Vagina (tissue), 2 donors: ENCODE data around the gene TSNAXIP1. TPM values are rescaled to one million over a fixed set of nuclear protein-coding genes. Genes with fewer than 3 reads are reported as not detected.

Experiments used
- DNase-seq, 2 donors: peaks; one replicate each; pipeline ENCODE4 v3.0.0-alpha.2; 2017; ENCODE audit errors: extremely low spot score in 2 of 2
- H3K27ac ChIP-seq: fragments of 200-600 bp; sonication (generic); one replicate; pipeline ENCODE4 v1.5.1; 2019
- H3K27me3 ChIP-seq: fragments of 200-600 bp; sonication (generic); one replicate; pipeline ENCODE4 v1.5.1; 2019
- H3K36me3 ChIP-seq, 2 donors: fragments of 200-600 bp; sonication (generic); one replicate each; pipeline ENCODE4 v1.5.1; 2017 to 2019
- H3K4me1 ChIP-seq: fragments of 200-600 bp; sonication (generic); one replicate; pipeline ENCODE4 v1.5.1; 2019
- H3K4me3 ChIP-seq, 2 donors: fragments of 200-600 bp; sonication (generic); 1 replicate in 1 of 2; 2 replicates in 1 of 2; pipeline ENCODE4 v1.5.1; 2016 to 2019
- H3K9me3 ChIP-seq: fragments of 200-600 bp; sonication (generic); one replicate; pipeline ENCODE4 v1.5.1; 2019
- CTCF ChIP-seq, 3 experiments: fragments of 450-650 bp in 2 of 3; fragments of 200-600 bp in 1 of 3; sonication (generic) in 1 of 3; IDR thresholded peaks; one replicate each; pipeline ENCODE4 v1.5.1; 2017 to 2019; ENCODE audit warnings: antibody characterized with exemption in 3 of 3, mild to moderate bottlenecking in 2 of 3, moderate library complexity in 2 of 3
- POLR2A ChIP-seq, 2 donors: fragments of 450-650 bp; IDR thresholded peaks; one replicate each; pipeline ENCODE4 v1.6.1; 2017; ENCODE audit warnings: antibody characterized with exemption in 2 of 2, mild to moderate bottlenecking in 2 of 2, moderate library complexity in 2 of 2
- POLR2AphosphoS5 ChIP-seq, 2 donors: sonication (generic); formaldehyde crosslinking; IDR thresholded peaks; one replicate each; pipeline ENCODE4 v1.9.0; 2017; ENCODE audit warnings: antibody characterized with exemption in 2 of 2, mild to moderate bottlenecking in 2 of 2, low read depth in 1 of 2; ENCODE audit not compliant: insufficient read depth in 1 of 2
- intact Hi-C: fragments of 100-400 bp; cut with DNase I; formaldehyde crosslinking; loops from one replicate; pipeline ENCODE4 v1.15.1; 2023
- total RNA-seq: library from RNA; depleted of rRNA; stranded (reverse); fragments of >200 nt; gene quantifications from one replicate; pipeline ENCODE4 v1.2.3, GENCODE V29; 2016

TSNAXIP1 gene
- total RNA-seq, 1 donor from 2014 or later: not detected

- no peak overlapping the region for H3K27ac ChIP-seq
- peaks cover 9% of the 10 kb centered on the region for H3K4me1 ChIP-seq
- TF ChIP-seq POLR2A (IDR thresholded peaks at IDR 0.05) (no peak), CTCF (IDR thresholded peaks at IDR 0.05) (no peak), POLR2AphosphoS5 (IDR thresholded peaks at IDR 0.05; ENCODE audit: insufficient read depth in 1 of 2, low read depth in 1 of 2) (no peak)
- H3K4me3 ChIP-seq: no peak overlapping the region
- no peaks in the 10 kb centered on the region for H3K9me3 ChIP-seq
- H3K27me3 ChIP-seq: no peaks in the 10 kb centered on the region
- peaks cover 0 to 13% of the 10 kb centered on the region in 2 donors for H3K36me3 ChIP-seq
- DNase-seq: no peak
- intact Hi-C loops: no loop called here
Measured at GRCh38 chr16:67767953-67768352, 38.7 kb upstream of the TSNAXIP1 start.

DNA sequence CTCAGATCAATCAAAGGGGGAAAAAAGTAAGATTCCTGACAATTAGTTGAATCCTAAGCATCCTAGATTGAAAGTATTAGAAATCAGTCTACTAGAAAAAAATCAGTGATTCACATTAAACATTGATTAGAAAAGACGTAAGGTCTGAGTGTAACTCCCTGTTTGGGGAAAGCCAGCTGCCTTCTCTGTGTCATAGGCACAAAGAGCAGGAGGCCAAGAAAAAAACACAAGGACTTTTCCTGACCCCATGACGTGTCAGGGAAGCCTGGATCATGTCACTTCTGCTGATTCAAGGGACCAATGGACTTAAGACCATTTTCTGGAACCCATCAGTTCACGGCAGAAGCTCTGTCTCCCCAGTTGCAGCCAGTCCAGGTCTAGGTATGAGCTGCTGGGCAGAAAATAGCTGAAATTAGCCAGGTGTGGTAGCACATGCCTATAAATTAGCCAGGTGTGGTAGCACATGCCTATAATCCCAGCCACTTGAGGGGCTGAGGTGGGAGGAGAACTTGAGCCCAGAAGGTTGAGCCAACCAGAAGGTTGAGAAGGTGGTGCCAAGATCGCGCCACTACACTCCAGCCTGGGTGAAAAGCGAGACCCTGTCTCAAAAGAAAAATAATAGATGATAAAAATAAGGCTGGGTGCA, 36.2 kb upstream of the TSNAXIP1 start:
- H3K27me3 ChIP-seq: no peaks in the 10 kb centered on the region
- no peak for DNase-seq
- peaks cover 0 to 13% of the 10 kb centered on the region in 2 donors for H3K36me3 ChIP-seq
- H3K9me3 ChIP-seq: no peaks in the 10 kb centered on the region
- intact Hi-C loops: no loop called here
- peaks cover 26% of the 10 kb centered on the region for H3K4me1 ChIP-seq
- no peak overlapping the region for H3K4me3 ChIP-seq
- H3K27ac ChIP-seq: no peak overlapping the region
- TF ChIP-seq POLR2AphosphoS5 (IDR thresholded peaks at IDR 0.05; ENCODE audit: insufficient read depth in 1 of 2, low read depth in 1 of 2) (no peak), POLR2A (IDR thresholded peaks at IDR 0.05) (no peak), CTCF (IDR thresholded peaks at IDR 0.05) (no peak)

GRCh38 chr16:67773099-67773498, 33.6 kb upstream of the TSNAXIP1 start:
- intact Hi-C loops: no loop called here
- no peak overlapping the region for H3K4me3 ChIP-seq
- no peaks in the 10 kb centered on the region for H3K27me3 ChIP-seq
- H3K9me3 ChIP-seq: no peaks in the 10 kb centered on the region
- H3K4me1 ChIP-seq: peaks cover 26% of the 10 kb centered on the region
- no peak overlapping the region for H3K27ac ChIP-seq
- peaks cover 0 to 13% of the 10 kb centered on the region in 2 donors for H3K36me3 ChIP-seq
- DNase-seq: no peak
- no peak for TF ChIP-seq CTCF (IDR thresholded peaks at IDR 0.05)
- no peak for TF ChIP-seq POLR2AphosphoS5 (IDR thresholded peaks at IDR 0.05; ENCODE audit: insufficient read depth in 1 of 2, low read depth in 1 of 2)
- TF ChIP-seq POLR2A (IDR thresholded peaks at IDR 0.05): no peak

DNA sequence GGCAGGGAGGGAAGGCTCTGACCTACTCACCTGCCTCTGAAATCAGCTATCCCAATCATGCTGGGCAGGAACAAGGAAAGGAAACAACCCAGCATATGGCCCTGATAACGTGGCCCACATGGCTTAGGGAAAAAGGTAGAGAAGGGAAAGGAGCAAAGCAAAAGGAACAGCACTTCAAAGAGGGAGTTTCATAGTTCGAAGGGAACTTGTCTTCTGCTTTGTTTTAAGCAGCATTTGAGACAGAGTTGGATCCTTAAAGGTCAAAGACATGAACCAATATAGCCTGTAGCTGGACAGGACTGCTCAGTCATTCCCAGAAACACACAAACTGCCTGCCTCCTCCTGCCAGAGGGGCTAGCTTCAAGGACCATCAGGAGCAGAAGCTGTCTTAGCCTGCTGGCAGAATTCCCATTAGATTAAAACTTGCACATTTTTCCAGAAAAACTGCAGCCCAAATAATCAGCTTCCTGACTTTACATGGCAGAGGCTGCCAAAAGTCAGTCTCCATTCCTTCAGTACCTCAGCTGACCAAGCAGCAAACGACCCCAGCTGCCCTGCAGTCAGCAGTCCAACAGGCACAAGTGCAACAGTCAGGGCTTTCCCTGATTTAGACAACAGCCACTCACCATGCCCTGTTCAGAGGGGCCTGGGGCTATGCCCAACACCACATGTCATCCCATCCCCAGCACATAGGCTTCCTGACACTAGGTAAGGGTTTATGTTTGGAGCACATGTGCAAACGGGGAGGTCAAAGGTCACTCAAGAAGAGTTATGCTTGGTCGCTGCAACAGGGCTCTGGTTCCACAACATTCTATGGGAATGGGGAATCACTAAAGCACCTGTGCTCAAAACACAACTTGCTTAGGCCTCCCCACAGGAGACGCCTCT, 32.9 kb upstream of the TSNAXIP1 start:
- Histone ChIP-seq H3K27ac (no peak overlapping the region), H3K36me3 (peaks cover 0 to 13% of the 10 kb centered on the region in 2 donors), H3K9me3 (no peaks in the 10 kb centered on the region), H3K4me1 (peaks cover 26% of the 10 kb centered on the region), H3K4me3 (no peak overlapping the region), H3K27me3 (no peaks in the 10 kb centered on the region)
- intact Hi-C loops: no loop called here
- no peak for DNase-seq
- TF ChIP-seq POLR2AphosphoS5 (IDR thresholded peaks at IDR 0.05; ENCODE audit: insufficient read depth in 1 of 2, low read depth in 1 of 2) (no peak), CTCF (IDR thresholded peaks at IDR 0.05) (no peak), POLR2A (IDR thresholded peaks at IDR 0.05) (no peak)

DNA sequence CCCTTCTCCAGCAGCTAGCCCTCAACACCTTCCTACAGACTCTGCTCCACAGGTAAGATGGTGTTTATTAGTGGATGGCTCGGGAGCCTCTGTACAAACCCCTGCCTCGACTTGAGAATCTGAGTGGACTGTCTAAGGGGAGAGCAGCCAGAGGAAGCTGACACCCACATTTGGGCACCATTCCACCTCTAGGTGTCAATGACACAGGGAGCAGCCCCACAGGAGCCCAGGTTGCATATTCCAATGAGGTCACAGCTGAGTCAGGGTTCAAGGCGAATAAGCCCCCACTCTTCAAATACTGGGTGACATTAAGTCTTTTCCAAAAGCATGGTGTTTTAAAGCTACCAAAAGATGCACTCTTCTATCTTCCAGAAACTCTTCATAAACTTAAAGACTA, 32.2 kb upstream of the TSNAXIP1 start:
- no peak for TF ChIP-seq POLR2A (IDR thresholded peaks at IDR 0.05)
- no peak for TF ChIP-seq POLR2AphosphoS5 (IDR thresholded peaks at IDR 0.05; ENCODE audit: insufficient read depth in 1 of 2, low read depth in 1 of 2)
- TF ChIP-seq CTCF (IDR thresholded peaks at IDR 0.05): no peak
- no peak for DNase-seq
- intact Hi-C loops: no loop called here
- Histone ChIP-seq H3K27me3 (no peaks in the 10 kb centered on the region), H3K36me3 (peaks cover 0 to 13% of the 10 kb centered on the region in 2 donors), H3K4me1 (peaks cover 26% of the 10 kb centered on the region), H3K27ac (no peak overlapping the region), H3K4me3 (no peak overlapping the region), H3K9me3 (no peaks in the 10 kb centered on the region)
